ENCODE results near the gene NOSTRIN.
A peak's percentile ranks its signal among the peaks of the same experiment; 100 is the strongest.

The NOSTRIN gene

DNA sequence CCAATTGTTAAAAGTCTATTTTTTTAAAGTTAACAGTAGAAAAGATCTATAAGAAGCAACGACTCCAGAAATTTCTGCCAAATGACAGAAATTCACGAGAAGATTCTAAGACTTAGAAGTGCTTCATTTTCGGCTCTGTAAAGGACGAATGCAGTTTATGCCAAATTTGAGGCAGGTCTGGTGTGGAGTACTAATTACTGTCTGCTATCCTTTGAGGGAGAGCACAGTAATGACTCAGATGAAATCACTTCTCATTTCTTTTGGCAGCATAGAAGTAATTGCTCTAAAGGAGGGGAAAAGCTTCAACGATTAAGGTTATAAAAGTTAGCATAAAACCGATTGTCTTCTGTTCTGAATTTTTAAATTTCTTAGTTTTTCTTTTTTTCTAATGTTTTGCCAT is 110.0 kb downstream of the NOSTRIN start:
- peak overlapping the region; percentile 38 for H3K4me3 ChIP-seq (ENCODE audit: low read depth, low read length)
- DNase-seq (ENCODE audit: low read depth), result no peak

- no peak for DNase-seq (ENCODE audit: low read depth)
- H3K4me3 ChIP-seq (ENCODE audit: low read depth, low read length), result peak overlapping the region; percentile 38
Measured at GRCh38 chr2:168912901-168913369, 110.5 kb downstream of the NOSTRIN start.

DNA sequence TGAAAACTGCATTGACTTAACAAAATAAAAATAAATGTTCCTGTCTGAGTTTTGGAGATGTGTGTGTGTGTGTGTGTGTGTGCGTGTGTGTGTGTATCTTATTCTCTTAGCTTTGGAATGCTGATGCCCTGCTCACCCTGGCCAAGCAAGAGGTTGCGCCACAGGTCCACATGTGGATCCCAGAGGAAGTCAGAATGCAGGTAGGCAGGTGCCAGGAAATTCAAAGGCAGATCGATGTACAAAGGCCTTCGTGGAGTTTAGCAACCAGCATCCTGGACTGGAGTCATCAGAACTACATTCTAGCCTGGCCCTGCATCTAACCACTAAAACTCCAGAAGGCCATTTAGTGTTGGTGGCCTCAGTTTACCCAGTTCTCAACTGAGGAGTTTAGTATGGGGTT is 111.1 kb downstream of the NOSTRIN start:
- DNase-seq (ENCODE audit: low read depth), result no peak
- no peak overlapping the region for H3K4me3 ChIP-seq (ENCODE audit: low read depth, low read length)
